ENCODE measurements around the gene TXNRD2.

- no peak for TF ChIP-seq CTCF (IDR thresholded peaks at IDR 0.05)
- TF ChIP-seq POLR2A (IDR thresholded peaks at IDR 0.05), result no peak
Observed at GRCh38 chr22:19840059-19840458, 101.6 kb downstream of the TXNRD2 start.
